Mesenchymal stem cell (in vitro differentiated cells and primary cell): ENCODE results near the gene REC114.

Source experiments
- DNase-seq: peaks from one replicate; pipeline ENCODE4 v3.0.0-alpha.2; 2013
- H2AFZ ChIP-seq: one replicate; pipeline ENCODE4 v1.6.1; 2013; ENCODE audit warnings: low read depth, mild to moderate bottlenecking, control low read depth, inconsistent platforms, low read length, moderate library complexity
- H2AK5ac ChIP-seq: 2 replicates; pipeline ENCODE4 v1.6.1; 2013; ENCODE audit warnings: low read length, moderate library complexity, mild to moderate bottlenecking, inconsistent platforms; ENCODE audit not compliant: severe bottlenecking
- H2BK120ac ChIP-seq: one replicate; pipeline ENCODE4 v1.6.1; 2013; ENCODE audit warnings: low read depth, mild to moderate bottlenecking, inconsistent platforms, low read length, moderate library complexity
- H2BK12ac ChIP-seq, 2 experiments: one replicate each; pipeline ENCODE4 v1.6.1; 2013; ENCODE audit warnings: inconsistent platforms in 2 of 2, low read length in 2 of 2, mild to moderate bottlenecking in 2 of 2, moderate library complexity in 2 of 2, control low read depth in 1 of 2
- H2BK15ac ChIP-seq: one replicate; pipeline ENCODE4 v1.6.1; 2013; ENCODE audit warnings: mild to moderate bottlenecking, low read depth, inconsistent platforms; ENCODE audit not compliant: poor library complexity, severe bottlenecking
- H2BK5ac ChIP-seq: 2 replicates; pipeline ENCODE4 v1.6.1; 2013; ENCODE audit warnings: low read depth, mild to moderate bottlenecking, low read length, control low read depth, inconsistent platforms; ENCODE audit not compliant: poor library complexity, severe bottlenecking
- H3K14ac ChIP-seq, 2 experiments: one replicate each; pipeline ENCODE4 v1.6.1; 2013; ENCODE audit warnings: inconsistent platforms in 2 of 2, low read length in 2 of 2, control low read depth in 1 of 2, mild to moderate bottlenecking in 1 of 2, moderate library complexity in 1 of 2
- H3K18ac ChIP-seq, 2 experiments: one replicate each; pipeline ENCODE4 v1.6.1; 2013; ENCODE audit warnings: inconsistent platforms in 2 of 2, low read length in 2 of 2, control low read depth in 1 of 2, low read depth in 1 of 2, mild to moderate bottlenecking in 1 of 2
- H3K23ac ChIP-seq, 2 experiments: one replicate each; pipeline ENCODE4 v1.6.1; 2013; ENCODE audit warnings: inconsistent platforms in 2 of 2, low read length in 2 of 2, mild to moderate bottlenecking in 2 of 2, moderate library complexity in 2 of 2, control low read depth in 1 of 2
- H3K27ac ChIP-seq: 2 replicates; pipeline ENCODE4 v1.5.1; 2013; ENCODE audit warnings: mild to moderate bottlenecking, moderate library complexity, low read length, control low read depth, inconsistent platforms; ENCODE audit not compliant: poor library complexity, severe bottlenecking
- H3K27me3 ChIP-seq, 2 experiments: 2 replicates each; pipeline versions ENCODE4 v1.6.1 to v1.7.0; 2013; ENCODE audit warnings: low read length in 2 of 2, mild to moderate bottlenecking in 2 of 2, moderate library complexity in 2 of 2, control low read depth in 1 of 2, inconsistent platforms in 1 of 2; ENCODE audit not compliant: control insufficient read depth in 1 of 2, insufficient read depth in 1 of 2
- H3K36me3 ChIP-seq, 2 experiments: 2 replicates each; pipeline versions ENCODE4 v1.6.1 to v1.7.0; 2013; ENCODE audit warnings: low read length in 2 of 2, control low read depth in 1 of 2, inconsistent platforms in 1 of 2, low read depth in 1 of 2, mild to moderate bottlenecking in 1 of 2; ENCODE audit not compliant: insufficient read depth in 2 of 2, control insufficient read depth in 1 of 2
- H3K4ac ChIP-seq, 2 experiments: one replicate each; pipeline ENCODE4 v1.6.1; 2013; ENCODE audit warnings: inconsistent platforms in 2 of 2, low read length in 2 of 2, mild to moderate bottlenecking in 2 of 2, moderate library complexity in 2 of 2, control low read depth in 1 of 2, low read depth in 1 of 2
- H3K4me1 ChIP-seq: 2 replicates; pipeline ENCODE4 v1.6.1; 2013; ENCODE audit warnings: low read depth, low read length, control low read depth; ENCODE audit not compliant: control insufficient read depth, insufficient read depth
- H3K4me2 ChIP-seq: 2 replicates; pipeline ENCODE4 v1.6.1; 2013; ENCODE audit warnings: low read length, mild to moderate bottlenecking, inconsistent platforms; ENCODE audit not compliant: poor library complexity, severe bottlenecking
- H3K4me3 ChIP-seq, 2 experiments: 2 replicates each; pipeline versions ENCODE4 v1.5.1 to v1.7.0; 2013; ENCODE audit warnings: low read length in 2 of 2, mild to moderate bottlenecking in 2 of 2, control low read depth in 1 of 2, low read depth in 1 of 2; ENCODE audit not compliant: insufficient read depth in 1 of 2
- H3K79me1 ChIP-seq: replicated peaks from 2 replicates; pipeline ENCODE4 v1.6.1; 2013; ENCODE audit warnings: mild to moderate bottlenecking, control low read depth, low read length, inconsistent platforms; ENCODE audit not compliant: poor library complexity, severe bottlenecking
- H3K9ac ChIP-seq: 2 replicates; pipeline ENCODE4 v1.7.0; 2013; ENCODE audit warnings: mild to moderate bottlenecking, low read length, moderate library complexity
- H3K9me3 ChIP-seq: 2 replicates; pipeline ENCODE4 v1.7.0; 2013; ENCODE audit warnings: mild to moderate bottlenecking, low read length; ENCODE audit not compliant: control insufficient read depth
- H4K8ac ChIP-seq: one replicate; pipeline ENCODE4 v1.6.1; 2013; ENCODE audit warnings: inconsistent platforms, mild to moderate bottlenecking, low read length, moderate library complexity
- H4K91ac ChIP-seq: one replicate; pipeline ENCODE4 v1.6.1; 2013; ENCODE audit warnings: mild to moderate bottlenecking, low read length, inconsistent platforms
- WGBS: methylation state at CpG from one replicate; pipeline ENCODE4 v1.1.7; 2013; ENCODE audit warnings: mixed read lengths; 5-methylcytosine and 5-hydroxymethylcytosine counted together

The REC114 gene

DNA sequence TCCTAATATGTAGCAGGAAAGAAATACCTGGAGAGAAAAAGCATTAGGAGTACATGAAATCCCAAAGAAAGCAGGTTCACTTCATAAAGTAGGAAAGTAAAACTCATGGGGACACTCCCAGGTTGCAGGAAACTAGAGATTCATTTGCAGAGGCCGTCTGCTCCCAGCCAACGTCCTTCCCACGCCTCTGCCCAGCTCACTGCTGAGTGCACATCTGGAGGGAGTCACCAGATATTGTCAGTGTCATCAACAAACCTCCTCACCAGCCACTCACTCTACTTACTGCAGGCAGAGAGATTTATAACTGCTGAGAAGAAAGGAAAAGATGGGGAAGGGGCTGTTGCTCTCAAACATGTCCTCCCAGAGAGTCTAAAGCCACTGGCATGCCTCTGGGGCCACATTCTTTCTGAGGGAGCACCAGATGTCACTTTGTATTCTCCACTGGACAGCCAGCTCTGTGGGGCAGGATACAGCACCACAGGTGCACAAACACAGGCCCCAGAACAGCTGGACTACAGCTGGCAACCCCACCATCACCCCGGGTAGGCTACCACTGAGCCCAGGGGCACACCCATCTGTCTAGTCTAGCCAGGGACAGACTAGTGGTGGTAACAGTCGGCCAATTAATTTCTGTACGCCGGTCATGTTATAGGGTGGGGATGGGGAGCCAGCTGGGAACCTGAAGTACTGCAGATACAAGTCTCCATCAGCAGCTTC, 125.8 kb downstream of the REC114 start:
- Histone ChIP-seq H3K4ac (no peak overlapping the region), H2BK15ac (no peak overlapping the region), H3K27ac (no peak overlapping the region), H3K4me2 (no peak overlapping the region), H3K14ac (no peak overlapping the region), H3K4me3 (no peak overlapping the region), H4K8ac (no peak overlapping the region), H2BK5ac (no peak overlapping the region), H2BK12ac (no peak overlapping the region), H3K27me3 (no peaks in the 10 kb centered on the region), H3K23ac (no peak overlapping the region), H2AFZ (no peak overlapping the region), H3K36me3 (peaks cover 29 to 90% of the 10 kb centered on the region in 2 experiments), H3K9ac (no peak overlapping the region), H3K79me1 (peaks cover 28% of the 10 kb centered on the region), H3K4me1 (peaks cover 24% of the 10 kb centered on the region), H3K18ac (no peak overlapping the region), H2AK5ac (peak overlapping the region; percentile 34), H2BK120ac (no peak overlapping the region), H4K91ac (no peak overlapping the region), H3K9me3 (no peaks in the 10 kb centered on the region)
- DNase-seq = no peak
- 84% methylated on average over 7 of the region's 7 CpGs for WGBS

DNA sequence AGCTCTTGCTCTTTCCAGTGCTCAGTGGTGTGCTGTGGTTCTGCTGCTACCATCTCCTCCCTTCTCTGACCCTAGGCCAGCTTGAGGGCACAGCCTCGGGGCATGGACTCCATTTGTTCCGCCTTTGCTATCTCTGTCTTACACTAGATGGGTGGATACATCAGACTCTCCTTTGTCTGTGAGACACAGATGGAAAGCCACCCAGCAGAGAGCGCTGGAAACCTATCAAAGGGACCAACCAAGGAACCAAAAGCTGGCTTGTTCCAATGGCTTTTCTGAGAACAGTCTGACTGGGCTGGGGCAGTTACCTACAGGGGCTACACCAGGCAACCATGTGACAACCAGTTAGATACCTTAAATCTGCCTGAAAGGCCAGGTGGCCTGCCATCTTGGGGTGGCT, 126.4 kb downstream of the REC114 start:
- no peak overlapping the region for H4K8ac ChIP-seq
- H3K9ac ChIP-seq = no peak overlapping the region
- no peaks in the 10 kb centered on the region for H3K27me3 ChIP-seq
- no peak overlapping the region for H3K4me2 ChIP-seq
- H3K14ac ChIP-seq = no peak overlapping the region
- H3K36me3 ChIP-seq = peaks cover 31 to 94% of the 10 kb centered on the region in 2 experiments
- H3K4me1 ChIP-seq = peaks cover 22% of the 10 kb centered on the region
- 96% methylated on average over 3 of the region's 3 CpGs for WGBS
- no peak overlapping the region for H2BK15ac ChIP-seq
- H3K4me3 ChIP-seq = no peak overlapping the region
- no peak for DNase-seq
- H2BK5ac ChIP-seq = no peak overlapping the region
- H2BK12ac ChIP-seq = no peak overlapping the region
- H3K27ac ChIP-seq = no peak overlapping the region
- peaks cover 32% of the 10 kb centered on the region for H3K79me1 ChIP-seq
- no peak overlapping the region for H2BK120ac ChIP-seq
- H3K4ac ChIP-seq = no peak overlapping the region
- H3K9me3 ChIP-seq = no peaks in the 10 kb centered on the region
- H3K23ac ChIP-seq = no peak overlapping the region
- peak overlapping the region; percentile 90 for H2AK5ac ChIP-seq
- no peak overlapping the region for H3K18ac ChIP-seq
- H2AFZ ChIP-seq = no peak overlapping the region
- H4K91ac ChIP-seq = no peak overlapping the region

DNA sequence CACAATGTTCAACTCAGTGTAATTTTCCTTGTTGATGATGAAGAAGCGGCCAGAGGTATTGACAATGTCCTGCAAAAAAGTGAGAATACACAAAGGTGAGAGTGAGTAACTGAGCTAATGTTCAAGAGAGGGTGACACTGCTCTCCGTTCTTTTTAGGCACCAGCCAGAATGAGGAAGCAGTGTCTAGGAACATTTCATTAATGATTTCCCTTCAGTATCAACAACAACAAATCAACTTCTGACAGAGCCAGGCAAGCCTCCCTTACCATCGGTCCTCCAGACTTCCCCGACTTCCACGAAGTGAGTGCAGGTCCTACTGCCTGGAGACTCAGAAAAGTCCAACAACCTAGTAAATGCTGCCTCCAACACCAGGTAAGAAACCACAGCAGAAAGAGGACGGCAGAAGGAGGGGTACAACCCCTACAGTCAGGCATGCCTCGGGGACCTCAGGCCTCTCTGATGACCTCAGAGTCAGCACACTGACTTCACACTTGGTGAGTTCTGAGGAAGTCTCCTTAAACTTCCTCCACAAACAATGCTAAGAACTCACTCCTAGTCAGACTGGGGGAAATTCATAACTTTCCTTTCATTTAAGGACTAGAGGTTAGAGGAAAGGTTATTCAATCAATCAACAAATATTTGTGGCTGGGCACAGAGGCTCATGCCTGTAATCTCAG, 127.5 kb downstream of the REC114 start:
- Histone ChIP-seq H3K4ac (no peak overlapping the region), H3K27me3 (no peaks in the 10 kb centered on the region)

DNA sequence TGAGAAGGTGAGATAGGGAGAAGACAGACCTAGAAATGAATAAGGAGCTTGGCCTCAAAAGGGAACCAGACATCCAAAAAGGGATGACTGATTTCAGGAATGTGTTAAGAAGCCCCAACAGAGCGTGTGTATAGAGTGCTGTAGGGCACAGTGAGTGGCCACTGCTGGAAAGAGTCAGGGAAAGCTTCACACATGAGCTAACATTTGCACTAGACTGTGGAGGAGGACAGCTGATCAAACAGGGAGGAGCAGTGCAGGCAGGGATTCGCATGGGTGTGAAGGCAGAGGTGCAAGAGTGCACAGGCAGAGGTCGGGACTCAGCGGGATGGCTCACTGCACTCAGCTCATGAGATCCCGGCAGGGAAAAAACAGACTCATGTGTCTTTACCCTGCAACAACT, 128.4 kb downstream of the REC114 start:
- peak overlapping the region; percentile 94 for H3K27ac ChIP-seq
- peaks cover 29% of the 10 kb centered on the region for H3K79me1 ChIP-seq
- peaks cover 23% of the 10 kb centered on the region for H3K4me1 ChIP-seq
- H4K8ac ChIP-seq = no peak overlapping the region
- H3K4me2 ChIP-seq = no peak overlapping the region
- H3K4me3 ChIP-seq = no peak overlapping the region
- 75% methylated on average over 5 of the region's 5 CpGs for WGBS
- no peak overlapping the region for H3K9ac ChIP-seq
- no peak overlapping the region for H4K91ac ChIP-seq
- H3K27me3 ChIP-seq = no peaks in the 10 kb centered on the region
- H2AK5ac ChIP-seq = no peak overlapping the region
- DNase-seq = no peak
- no peak overlapping the region for H3K18ac ChIP-seq
- no peak overlapping the region for H2AFZ ChIP-seq
- H3K14ac ChIP-seq = no peak overlapping the region
- peaks cover 32 to 97% of the 10 kb centered on the region in 2 experiments for H3K36me3 ChIP-seq
- H2BK15ac ChIP-seq = no peak overlapping the region
- H3K23ac ChIP-seq = no peak overlapping the region
- H2BK12ac ChIP-seq = no peak overlapping the region
- H2BK120ac ChIP-seq = no peak overlapping the region
- H2BK5ac ChIP-seq = no peak overlapping the region
- no peak overlapping the region for H3K4ac ChIP-seq
- H3K9me3 ChIP-seq = no peaks in the 10 kb centered on the region

More for the DNA sequence above, 127.5 kb downstream of the REC114 start:
- H3K9me3 ChIP-seq = no peaks in the 10 kb centered on the region
- peaks cover 33 to 96% of the 10 kb centered on the region in 2 experiments for H3K36me3 ChIP-seq
- H2AFZ ChIP-seq = no peak overlapping the region
- H3K27ac ChIP-seq = peak overlapping the region; percentile 94
- peak overlapping the region in 1 of 2 experiments; percentile 14 for H2BK12ac ChIP-seq
- H3K4me1 ChIP-seq = peaks cover 21% of the 10 kb centered on the region
- H2BK15ac ChIP-seq = no peak overlapping the region
- no peak overlapping the region for H3K9ac ChIP-seq
- no peak overlapping the region for H3K4me2 ChIP-seq
- no peak overlapping the region for H3K4me3 ChIP-seq
- no peak overlapping the region for H3K23ac ChIP-seq
- WGBS = 91% methylated on average over 7 of the region's 7 CpGs
- peaks cover 29% of the 10 kb centered on the region for H3K79me1 ChIP-seq
- no peak overlapping the region for H3K14ac ChIP-seq
- H4K8ac ChIP-seq = no peak overlapping the region
- H2AK5ac ChIP-seq = peak overlapping the region; percentile 97
- no peak for DNase-seq
- H2BK5ac ChIP-seq = peak overlapping the region; percentile 84
- no peak overlapping the region for H2BK120ac ChIP-seq
- no peak overlapping the region for H4K91ac ChIP-seq
- H3K18ac ChIP-seq = no peak overlapping the region
